ENCODE results near the gene SNX30.

The SNX30 gene

DNA sequence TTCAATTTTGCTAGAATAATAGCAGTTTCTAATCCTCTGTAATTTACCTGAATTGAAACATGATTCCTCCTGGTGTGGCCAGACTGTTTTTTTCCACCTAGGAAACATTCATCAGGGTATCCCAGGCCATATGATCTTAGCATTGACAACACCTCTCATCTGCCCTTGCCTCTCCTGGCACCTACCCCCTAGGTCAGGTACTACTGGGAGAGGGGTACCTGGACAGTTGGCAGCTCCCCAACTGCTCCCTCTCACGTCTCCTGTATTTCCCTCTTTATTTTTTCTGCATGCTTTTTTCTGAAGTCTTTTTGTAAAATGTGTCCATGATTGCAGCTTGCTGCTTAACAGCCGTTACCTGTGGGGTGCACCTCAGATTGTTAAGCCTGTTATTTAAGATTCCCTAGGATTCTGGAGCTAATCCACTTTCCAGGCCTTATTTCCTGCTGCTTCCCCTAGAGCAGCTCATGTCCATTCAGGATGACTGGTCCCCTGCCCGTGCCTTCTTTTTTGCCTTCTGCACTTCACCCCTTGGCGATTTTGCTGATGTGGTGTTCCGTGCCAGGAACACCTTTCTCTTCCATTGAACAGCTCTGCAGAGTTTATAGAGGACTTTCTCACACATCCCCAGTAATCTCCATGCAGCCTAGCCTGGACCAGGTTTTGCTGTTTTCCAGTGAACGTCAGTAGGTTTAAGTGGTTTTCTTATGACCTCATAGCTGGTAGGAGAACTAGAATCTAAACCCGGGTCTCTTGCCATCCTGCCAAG, 33.6 kb downstream of the SNX30 start:
- TF ChIP-seq TARDBP (IDR thresholded peaks at IDR 0.05) (no peak), FOXK2 (IDR thresholded peaks at IDR 0.05) (no peak), FOXM1 (IDR thresholded peaks at IDR 0.05; ENCODE audit: borderline replicate concordance) (no peak), SP1 (IDR thresholded peaks at IDR 0.05) (no peak), LEF1 (IDR thresholded peaks at IDR 0.05; ENCODE audit: borderline replicate concordance) (no peak), SUZ12 (IDR thresholded peaks at IDR 0.05) (no peak), ARNT (IDR thresholded peaks at IDR 0.05) (no peak), NFRKB (IDR thresholded peaks at IDR 0.05) (no peak), L3MBTL2 (conservative IDR thresholded peaks at IDR 0.05) (no peak), HDGF (IDR thresholded peaks at IDR 0.05; ENCODE audit: borderline replicate concordance) (no peak), ELF4 (IDR thresholded peaks at IDR 0.05) (no peak), CTBP1 (IDR thresholded peaks at IDR 0.05; ENCODE audit: borderline replicate concordance) (no peak), FOXA1 (IDR thresholded peaks at IDR 0.05) (no peak), ZNF384 (IDR thresholded peaks at IDR 0.05) (no peak), BHLHE40 (IDR thresholded peaks at IDR 0.05; ENCODE audit: borderline replicate concordance) (no peak)
- TF ChIP-seq, protein P1, sequence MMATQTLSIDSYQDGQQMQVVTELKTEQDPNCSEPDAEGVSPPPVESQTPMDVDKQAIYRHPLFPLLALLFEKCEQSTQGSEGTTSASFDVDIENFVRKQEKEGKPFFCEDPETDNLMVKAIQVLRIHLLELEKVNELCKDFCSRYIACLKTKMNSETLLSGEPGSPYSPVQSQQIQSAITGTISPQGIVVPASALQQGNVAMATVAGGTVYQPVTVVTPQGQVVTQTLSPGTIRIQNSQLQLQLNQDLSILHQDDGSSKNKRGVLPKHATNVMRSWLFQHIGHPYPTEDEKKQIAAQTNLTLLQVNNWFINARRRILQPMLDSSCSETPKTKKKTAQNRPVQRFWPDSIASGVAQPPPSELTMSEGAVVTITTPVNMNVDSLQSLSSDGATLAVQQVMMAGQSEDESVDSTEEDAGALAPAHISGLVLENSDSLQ (IDR thresholded peaks at IDR 0.05) = no peak
- CTCF ChIA-PET = interaction anchor here (1.0 kb wide), 1 partner anchor 9 kb away, joined by 4 read pairs; no protein-coding TSS in a partner anchor
- POLR2A ChIA-PET = interaction anchor here (1.6 to 1.7 kb wide), 2 partner anchors 9 to 66 kb away, joined by 3 read pairs; partner anchors contain the start of gene INIP
- peak; percentile 30 for DNase-seq (ENCODE audit: extremely low spot score)

DNA sequence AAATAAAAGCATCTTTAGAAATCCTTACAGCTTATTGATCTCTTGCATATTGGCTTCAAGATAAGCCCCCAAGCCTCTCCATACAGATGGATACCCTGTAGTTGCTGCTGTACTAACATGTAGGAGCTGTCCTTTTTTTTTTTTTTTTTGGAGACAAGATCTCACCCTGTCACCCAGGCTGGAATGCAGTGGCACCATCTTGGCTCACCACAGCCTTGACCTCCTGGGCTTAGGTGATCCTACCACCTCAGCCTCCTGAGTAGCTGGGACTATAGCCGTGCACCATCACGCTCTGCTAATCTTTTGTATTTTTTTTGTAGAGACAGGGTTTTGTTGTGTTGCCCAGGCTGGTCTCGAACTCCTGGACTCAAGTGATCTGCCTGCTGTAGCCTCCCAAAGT, 35.4 kb downstream of the SNX30 start:
- TF ChIP-seq NFRKB (IDR thresholded peaks at IDR 0.05) = no peak
- TF ChIP-seq SUZ12 (IDR thresholded peaks at IDR 0.05) = no peak
- TF ChIP-seq BHLHE40 (IDR thresholded peaks at IDR 0.05; ENCODE audit: borderline replicate concordance) = no peak
- TF ChIP-seq FOXA1 (IDR thresholded peaks at IDR 0.05) = no peak
- no peak for TF ChIP-seq LEF1 (IDR thresholded peaks at IDR 0.05; ENCODE audit: borderline replicate concordance)
- TF ChIP-seq HDGF (IDR thresholded peaks at IDR 0.05; ENCODE audit: borderline replicate concordance) = no peak
- TF ChIP-seq, protein P1 (IDR thresholded peaks at IDR 0.05) = no peak
- TF ChIP-seq FOXM1 (IDR thresholded peaks at IDR 0.05; ENCODE audit: borderline replicate concordance) = no peak
- DNase-seq (ENCODE audit: extremely low spot score) = no peak
- CTCF ChIA-PET = interaction anchor here (0.6 to 1.6 kb wide), 4 partner anchors 13 to 342 kb away, joined by 3 to 5 read pairs (median 3); no protein-coding TSS in a partner anchor
- POLR2A ChIA-PET = no interaction called here

DNA sequence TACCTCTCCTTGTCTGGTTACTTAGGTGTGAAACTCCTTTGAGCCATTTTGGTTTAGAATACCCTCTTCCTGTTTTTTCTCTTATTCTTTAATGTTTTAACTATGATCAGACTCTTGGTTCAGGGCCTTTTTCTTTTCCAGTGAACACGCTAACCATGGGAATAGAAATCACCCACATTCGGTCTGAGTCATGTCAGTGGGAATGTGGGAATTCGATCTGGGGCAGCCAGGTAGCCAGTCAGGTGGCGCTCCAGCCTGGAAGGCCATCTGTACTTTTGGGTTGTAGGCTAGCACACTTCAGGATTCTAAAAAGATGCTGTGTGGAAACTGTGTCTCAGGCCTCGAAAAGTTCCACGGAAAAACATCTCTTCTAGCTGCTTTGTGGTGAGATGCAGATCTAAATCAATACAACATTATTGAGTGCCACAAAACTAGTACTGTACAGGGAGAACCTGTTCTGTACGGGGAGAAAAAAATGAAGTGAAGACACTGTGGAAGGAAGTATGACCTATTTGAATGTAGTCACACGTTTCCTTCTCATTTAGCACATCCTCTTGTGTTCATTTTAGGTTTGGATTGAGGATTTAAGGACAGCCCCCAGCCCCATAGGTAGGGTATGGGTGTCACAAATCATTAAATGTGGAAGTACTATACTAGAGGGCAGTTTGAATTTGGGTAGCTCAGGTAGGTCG, 36.4 kb downstream of the SNX30 start:
- DNase-seq (ENCODE audit: extremely low spot score) = no peak
- CTCF ChIA-PET = interaction anchor here (1.6 kb wide), 1 partner anchor 116 kb away, joined by 3 read pairs; no protein-coding TSS in a partner anchor

DNA sequence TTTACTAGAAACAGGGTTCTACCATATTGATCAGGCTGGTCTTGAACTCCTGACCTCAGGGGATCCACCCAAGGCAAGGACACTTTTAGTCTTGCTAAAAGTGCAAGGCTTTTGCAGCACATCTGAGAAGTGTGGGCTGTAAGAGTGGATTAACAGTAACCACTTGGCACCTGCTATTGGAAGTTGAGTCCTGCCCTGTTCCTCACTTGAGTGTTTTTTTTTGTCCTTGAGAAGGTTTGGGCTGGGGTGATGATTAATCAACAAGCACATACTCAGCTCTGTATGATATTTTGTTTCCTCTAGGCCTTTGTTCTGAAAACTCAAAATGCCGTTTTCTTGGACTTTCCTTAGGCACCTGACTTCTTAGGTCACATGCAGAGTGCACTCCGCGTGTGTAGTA, 37.4 kb downstream of the SNX30 start:
- no peak for TF ChIP-seq CTBP1 (IDR thresholded peaks at IDR 0.05; ENCODE audit: borderline replicate concordance)
- TF ChIP-seq FOXK2 (IDR thresholded peaks at IDR 0.05) = no peak
- TF ChIP-seq FOXA1 (IDR thresholded peaks at IDR 0.05) = no peak
- TF ChIP-seq SP1 (IDR thresholded peaks at IDR 0.05) = no peak
- TF ChIP-seq ELF4 (IDR thresholded peaks at IDR 0.05) = no peak
- no peak for TF ChIP-seq LEF1 (IDR thresholded peaks at IDR 0.05; ENCODE audit: borderline replicate concordance)
- no peak for TF ChIP-seq FOXM1 (IDR thresholded peaks at IDR 0.05; ENCODE audit: borderline replicate concordance)
- TF ChIP-seq ZNF384 (IDR thresholded peaks at IDR 0.05) = no peak
- TF ChIP-seq TARDBP (IDR thresholded peaks at IDR 0.05) = no peak
- no peak for TF ChIP-seq SUZ12 (IDR thresholded peaks at IDR 0.05)
- TF ChIP-seq L3MBTL2 (conservative IDR thresholded peaks at IDR 0.05) = no peak
- TF ChIP-seq NFRKB (IDR thresholded peaks at IDR 0.05) = no peak
- TF ChIP-seq, protein P1 (IDR thresholded peaks at IDR 0.05) = no peak
- no peak for TF ChIP-seq BHLHE40 (IDR thresholded peaks at IDR 0.05; ENCODE audit: borderline replicate concordance)
- TF ChIP-seq ARNT (IDR thresholded peaks at IDR 0.05) = no peak
- TF ChIP-seq HDGF (IDR thresholded peaks at IDR 0.05; ENCODE audit: borderline replicate concordance) = no peak
- ChIA-PET POLR2A (no interaction called here), CTCF (no interaction called here)
- no peak for DNase-seq (ENCODE audit: extremely low spot score)

More for the DNA sequence above, 36.4 kb downstream of the SNX30 start:
- TF ChIP-seq LEF1 (IDR thresholded peaks at IDR 0.05; ENCODE audit: borderline replicate concordance) (no peak), ARNT (IDR thresholded peaks at IDR 0.05) (no peak), NFRKB (IDR thresholded peaks at IDR 0.05) (no peak), ZNF384 (IDR thresholded peaks at IDR 0.05) (no peak), HDGF (IDR thresholded peaks at IDR 0.05; ENCODE audit: borderline replicate concordance) (no peak), ELF4 (IDR thresholded peaks at IDR 0.05) (no peak), SUZ12 (IDR thresholded peaks at IDR 0.05) (no peak), FOXA1 (IDR thresholded peaks at IDR 0.05) (no peak), CTBP1 (IDR thresholded peaks at IDR 0.05; ENCODE audit: borderline replicate concordance) (no peak), TARDBP (IDR thresholded peaks at IDR 0.05) (no peak)
- TF ChIP-seq, protein P1 (IDR thresholded peaks at IDR 0.05) = no peak
- POLR2A ChIA-PET = no interaction called here

DNA sequence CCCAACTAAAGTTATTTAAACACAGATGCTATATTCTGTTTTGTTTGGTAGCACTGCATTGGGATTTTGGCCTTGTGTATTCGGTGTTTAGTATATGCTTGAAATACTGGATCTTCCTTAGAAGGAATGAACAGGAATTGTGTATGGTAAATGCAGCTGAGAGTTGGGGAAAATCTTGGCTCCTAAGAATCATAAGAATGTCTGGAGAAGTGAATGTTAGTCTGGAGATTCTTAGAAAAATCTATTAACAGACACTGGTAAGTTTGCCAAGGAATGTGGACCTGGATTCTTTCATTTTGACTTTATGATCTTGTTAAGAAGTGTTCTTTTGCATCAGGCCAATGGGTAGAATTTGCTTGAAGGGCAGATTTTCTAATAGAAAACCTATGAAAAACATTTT, 38.9 kb downstream of the SNX30 start:
- DNase-seq (ENCODE audit: extremely low spot score) = no peak
- ChIA-PET CTCF (no interaction called here), POLR2A (no interaction called here)
- no peak for TF ChIP-seq NFRKB (IDR thresholded peaks at IDR 0.05)
- no peak for TF ChIP-seq LEF1 (IDR thresholded peaks at IDR 0.05; ENCODE audit: borderline replicate concordance)
- no peak for TF ChIP-seq SUZ12 (IDR thresholded peaks at IDR 0.05)
- TF ChIP-seq FOXM1 (IDR thresholded peaks at IDR 0.05; ENCODE audit: borderline replicate concordance) = no peak
- TF ChIP-seq, protein P1 (IDR thresholded peaks at IDR 0.05) = no peak
- TF ChIP-seq TARDBP (IDR thresholded peaks at IDR 0.05) = no peak
- no peak for TF ChIP-seq SP1 (IDR thresholded peaks at IDR 0.05)
- no peak for TF ChIP-seq ZNF384 (IDR thresholded peaks at IDR 0.05)
- TF ChIP-seq FOXK2 (IDR thresholded peaks at IDR 0.05) = no peak
- TF ChIP-seq FOXA1 (IDR thresholded peaks at IDR 0.05) = no peak
- TF ChIP-seq ARNT (IDR thresholded peaks at IDR 0.05) = no peak
- no peak for TF ChIP-seq BHLHE40 (IDR thresholded peaks at IDR 0.05; ENCODE audit: borderline replicate concordance)
- TF ChIP-seq HDGF (IDR thresholded peaks at IDR 0.05; ENCODE audit: borderline replicate concordance) = no peak

Measured in HEK293T (cell line).